ENCODE data around the gene GRIA1. TPM values are rescaled to one million over a fixed set of nuclear protein-coding genes. Genes with fewer than 3 reads are reported as not detected.

The GRIA1 gene
- total and polyA plus RNA-seq, 2 of the 4 experiments (the other 2 are of a cell fraction) = 0.48 to 1.3 TPM

- H3K4me1 ChIP-seq (ENCODE audit: control insufficient read depth, insufficient read depth, low read length) = peaks cover 23% of the 10 kb centered on the region
- ChIA-PET CTCF (interaction anchor here (1.4 kb wide), 1 partner anchor 26 kb away, joined by 3 read pairs; no protein-coding TSS in a partner anchor), POLR2A (ENCODE audit: unreplicated experiment) (no interaction called here)
- in situ Hi-C loops (cut with MboI; ENCODE audit: low sequenced_read_pairs) (no loop called here), intact Hi-C loops (cut with micrococcal nuclease) (no loop called here), dilution Hi-C loops (cut with HindIII; ENCODE audit: low sequenced_read_pairs, unreplicated experiment) (no loop called here)
- peak overlapping the region in 1 of 2 experiments; percentile 26; a peak in 1 of 4 replicates for H4K8ac ChIP-seq (ENCODE audit: low read depth in 2 of 2, low read length in 2 of 2)
- H3K36me3 ChIP-seq (ENCODE audit: control insufficient read depth, insufficient read depth, low read length) = no peaks in the 10 kb centered on the region
- no peak overlapping the region for H3K14ac ChIP-seq (replicated peaks; ENCODE audit: low read depth, low read length)
- H2AK5ac ChIP-seq (ENCODE audit: low read depth, low read length) = no peak overlapping the region; the same call in 1 of the 2 replicates
- H3K9me3 ChIP-seq (ENCODE audit: control insufficient read depth, insufficient read depth, low read length) = no peaks in the 10 kb centered on the region
- H4K91ac ChIP-seq (ENCODE audit: insufficient read depth, low read depth, low read length) = peak overlapping the region; percentile 26; the same call in 1 of the 2 replicates
- no peaks in the 10 kb centered on the region for H3K9me1 ChIP-seq (ENCODE audit: insufficient read depth, low read length)
- H3K9ac ChIP-seq (ENCODE audit: low read depth, low read length) = no peak overlapping the region
- WGBS, 2 experiments (ENCODE audit: extremely low coverage in 2 of 2, insufficient read length in 1 of 2) = no CpG with 5 or more reads among the region's 1 CpG
- no peak overlapping the region for H3K56ac ChIP-seq (ENCODE audit: extremely low read depth, insufficient read depth, low read length)
- H3K79me1 ChIP-seq (ENCODE audit: low read depth in 1 of 2, low read length in 2 of 2) = no peaks in the 10 kb centered on the region
- no peaks in the 10 kb centered on the region for H4K20me1 ChIP-seq (ENCODE audit: insufficient read depth, low read length)
- no peak for DNase-seq
- H4K5ac ChIP-seq (ENCODE audit: low read depth, low read length) = peak overlapping the region; percentile 49; the same call in 1 of the 2 replicates
- no peak overlapping the region for H2AK9ac ChIP-seq (replicated peaks; ENCODE audit: low read depth, low read length, poor library complexity)
- H3K27ac ChIP-seq (ENCODE audit: insufficient read depth, low read length) = no peak overlapping the region
- peak overlapping the region; percentile 11 for H2BK5ac ChIP-seq (ENCODE audit: low read depth, low read length, poor library complexity, severe bottlenecking)
- H2BK120ac ChIP-seq (ENCODE audit: low read depth, low read length) = peak overlapping the region; percentile 79; the same call in 1 of the 2 replicates
- peak overlapping the region; percentile 76; the same call in 1 of the 2 replicates for H3K18ac ChIP-seq (ENCODE audit: low read depth, low read length)
- no peak overlapping the region for H3K23ac ChIP-seq (ENCODE audit: low read depth, low read length)
- H3K4ac ChIP-seq (ENCODE audit: low read depth, low read length) = peak overlapping the region; percentile 48; the same call in 1 of the 2 replicates
- H2BK15ac ChIP-seq (ENCODE audit: low read depth, low read length) = 0 out of 3 replicates have a peak overlapping the region, but pooled peaks have one; percentile 28
- no peak for TF ChIP-seq MAZ (IDR thresholded peaks at IDR 0.05; ENCODE audit: borderline replicate concordance, low read depth, low read length)
- no peak for TF ChIP-seq CEBPB (IDR thresholded peaks at IDR 0.05; ENCODE audit: low read depth, low read length)
- TF ChIP-seq MXI1 (IDR thresholded peaks at IDR 0.05; ENCODE audit: borderline replicate concordance, low read depth, low read length) = no peak
- TF ChIP-seq POLR2A (IDR thresholded peaks at IDR 0.05; ENCODE audit: low read depth, low read length) = no peak
- no peak for TF ChIP-seq CHD1 (IDR thresholded peaks at IDR 0.05; ENCODE audit: low read depth, low read length)
- no peak for TF ChIP-seq RCOR1 (IDR thresholded peaks at IDR 0.05; ENCODE audit: insufficient replicate concordance, low read length)
- TF ChIP-seq SMC3 (IDR thresholded peaks at IDR 0.05; ENCODE audit: low read depth, low read length) = no peak
- TF ChIP-seq USF2 (IDR thresholded peaks at IDR 0.05; ENCODE audit: low read depth, low read length) = no peak
- TF ChIP-seq NFE2L2 (IDR thresholded peaks at IDR 0.05; ENCODE audit: low read depth, low read length) = no peak
- TF ChIP-seq RFX5 (IDR thresholded peaks at IDR 0.05; ENCODE audit: low read depth, low read length) = no peak
- no peak for TF ChIP-seq ELK1 (IDR thresholded peaks at IDR 0.05; ENCODE audit: borderline replicate concordance, low read depth, low read length)
- TF ChIP-seq MAFK (IDR thresholded peaks at IDR 0.05; ENCODE audit: low read depth, low read length) = no peak
- no peak for TF ChIP-seq CTCF (conservative IDR thresholded peaks at IDR 0.05; ENCODE audit: low read depth, low read length)
- no peak for TF ChIP-seq FOS (IDR thresholded peaks at IDR 0.05; ENCODE audit: low read depth, low read length)
- no peak for TF ChIP-seq BHLHE40 (IDR thresholded peaks at IDR 0.05; ENCODE audit: low read depth, low read length)
- H3K27me3 ChIP-seq (ENCODE audit: control insufficient read depth, insufficient read depth, low read length) = no peaks in the 10 kb centered on the region
- no peak overlapping the region for H3K4me2 ChIP-seq (ENCODE audit: low read depth, low read length)
- no peak for ATAC-seq (ENCODE audit: low read depth)
- no peak overlapping the region for H3K4me3 ChIP-seq (ENCODE audit: insufficient read depth, low read depth, low read length)
- peak overlapping the region; percentile 63 for H2BK20ac ChIP-seq (ENCODE audit: low read depth, low read length)
- no peak overlapping the region for H2AFZ ChIP-seq (replicated peaks; ENCODE audit: low read length, poor library complexity)
- BruUV-seq (replicated peaks) = no TSS peak
These were observed 35.1 kb downstream of the GRIA1 start for GRCh38 chr5:153525536-153525935.
